Measurements from ENCODE around the gene CDHR5. TPM values are rescaled to one million over a fixed set of nuclear protein-coding genes. Genes with fewer than 3 reads are reported as not detected.

Gene CDHR5
- total and polyA plus RNA-seq, 9 donors, result 0.07 to 2.3 (median 0.21) TPM; not detected in 5

- Histone ChIP-seq H3K27ac (no peak overlapping the region), H3K36me3 (no peaks in the 10 kb centered on the region), H3K4me3 (no peak overlapping the region), H3K27me3 (no peaks in the 10 kb centered on the region), H3K9me3 (no peaks in the 10 kb centered on the region), H3K4me1 (ENCODE audit: insufficient read depth) (peaks cover 7% of the 10 kb centered on the region)
- WGBS, 3 donors, result 62 to 66% (median 66%) methylated on average over 55 of the region's 55 CpGs
- intact Hi-C loops (cut with DNase I), result no loop called here
- peak in 1 of 5 donors; percentile 35 for DNase-seq
- no peak for TF ChIP-seq EP300 (IDR thresholded peaks at IDR 0.05)
- TF ChIP-seq POLR2A (IDR thresholded peaks at IDR 0.05), result no peak
- no peak for TF ChIP-seq CTCF (IDR thresholded peaks at IDR 0.05)
Measured at GRCh38 chr11:637593-638521, 13.1 kb upstream of the CDHR5 start.

DNA sequence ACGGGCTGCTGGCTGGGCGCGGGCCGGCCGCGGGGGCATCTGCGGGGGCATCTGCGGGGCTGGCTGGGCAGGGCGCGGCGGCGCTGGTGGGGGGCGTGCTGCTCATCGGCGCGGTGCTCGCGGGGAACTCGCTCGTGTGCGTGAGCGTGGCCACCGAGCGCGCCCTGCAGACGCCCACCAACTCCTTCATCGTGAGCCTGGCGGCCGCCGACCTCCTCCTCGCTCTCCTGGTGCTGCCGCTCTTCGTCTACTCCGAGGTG lies 12.5 kb upstream of the CDHR5 start:
- TF ChIP-seq POLR2A (IDR thresholded peaks at IDR 0.05) (no peak), EP300 (IDR thresholded peaks at IDR 0.05) (no peak), CTCF (IDR thresholded peaks at IDR 0.05) (no peak)

GRCh38 chr11:636511-637332 lies 12.0 kb upstream of the CDHR5 start, which contains the start of gene DRD4:
DRD4 (plus strand) TSS chr11:637269; CDS start chr11:637305, 36 bp downstream.
- peak in 1 of 5 donors; percentile 61 for DNase-seq
- intact Hi-C loops (cut with DNase I), result no loop called here
- H3K4me3 ChIP-seq, result no peak within 1 kb of the TSS
- H3K4me1 ChIP-seq (ENCODE audit: insufficient read depth), result peaks cover 7% of the 10 kb centered on the region
- 8 to 20% (median 14%) methylated on average over 60 to 99 of the region's 100 CpGs for WGBS, 3 donors
- H3K36me3 ChIP-seq, result no peaks in the 10 kb centered on the region
- H3K9me3 ChIP-seq, result no peaks in the 10 kb centered on the region
- no peak for TF ChIP-seq POLR2A (IDR thresholded peaks at IDR 0.05)
- no peak for TF ChIP-seq CTCF (IDR thresholded peaks at IDR 0.05)
- TF ChIP-seq EP300 (IDR thresholded peaks at IDR 0.05), result no peak
- no peak within 1 kb of the TSS for H3K27ac ChIP-seq
- H3K27me3 ChIP-seq, result no peaks in the 10 kb centered on the region

More for the DNA sequence above, 12.5 kb upstream of the CDHR5 start:
- Histone ChIP-seq H3K27ac (no peak overlapping the region), H3K4me3 (no peak overlapping the region), H3K36me3 (no peaks in the 10 kb centered on the region), H3K4me1 (ENCODE audit: insufficient read depth) (peaks cover 7% of the 10 kb centered on the region), H3K9me3 (no peaks in the 10 kb centered on the region), H3K27me3 (no peaks in the 10 kb centered on the region)
- intact Hi-C loops (cut with DNase I), result no loop called here
- DNase-seq, result no peak
- 5 to 11% (median 7%) methylated on average over 24 to 34 of the region's 34 CpGs for WGBS, 3 donors

DNA sequence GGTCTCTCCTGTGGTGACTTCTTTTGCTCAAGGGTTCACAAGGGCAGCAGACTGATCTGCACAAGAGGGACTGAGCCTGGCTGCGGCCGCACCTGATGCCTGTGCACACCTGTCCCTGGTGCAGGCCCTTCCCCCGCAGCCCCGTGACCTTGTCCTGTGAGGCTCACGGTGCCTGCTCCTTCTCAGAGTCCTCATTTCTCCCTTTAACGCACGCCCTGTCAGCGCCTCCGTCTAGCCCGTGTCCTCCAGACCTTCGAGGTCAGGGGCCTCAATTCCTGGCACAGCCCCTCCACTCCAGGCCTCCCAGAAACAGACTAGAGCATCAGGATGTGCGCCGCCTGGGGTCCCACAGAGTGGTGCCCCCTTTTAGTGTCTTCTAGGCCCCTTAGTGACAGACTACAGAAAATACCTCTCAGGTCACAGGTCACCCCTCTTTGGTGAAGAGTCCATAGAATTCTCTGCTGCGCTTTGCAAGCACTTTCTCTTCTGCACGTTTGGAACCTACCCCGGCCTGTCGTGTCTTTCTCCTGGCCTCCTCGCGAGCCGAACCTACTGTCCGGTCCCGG lies 11.3 kb upstream of the CDHR5 start:
- H3K27me3 ChIP-seq, result no peaks in the 10 kb centered on the region
- H3K4me3 ChIP-seq, result no peak overlapping the region
- H3K27ac ChIP-seq, result no peak overlapping the region
- intact Hi-C loops (cut with DNase I), result no loop called here
- no peaks in the 10 kb centered on the region for H3K9me3 ChIP-seq
- peaks cover 7% of the 10 kb centered on the region for H3K4me1 ChIP-seq (ENCODE audit: insufficient read depth)
- TF ChIP-seq CTCF (IDR thresholded peaks at IDR 0.05), result no peak
- no peak for TF ChIP-seq POLR2A (IDR thresholded peaks at IDR 0.05)
- no peak for TF ChIP-seq EP300 (IDR thresholded peaks at IDR 0.05)
- WGBS, 3 donors, result 71 to 76% (median 72%) methylated on average over 22 of the region's 22 CpGs
- DNase-seq, result no peak
- H3K36me3 ChIP-seq, result no peaks in the 10 kb centered on the region

Measured in ovary (tissue), 9 donors.